ENCODE measurements around the gene MYH10.

DNA sequence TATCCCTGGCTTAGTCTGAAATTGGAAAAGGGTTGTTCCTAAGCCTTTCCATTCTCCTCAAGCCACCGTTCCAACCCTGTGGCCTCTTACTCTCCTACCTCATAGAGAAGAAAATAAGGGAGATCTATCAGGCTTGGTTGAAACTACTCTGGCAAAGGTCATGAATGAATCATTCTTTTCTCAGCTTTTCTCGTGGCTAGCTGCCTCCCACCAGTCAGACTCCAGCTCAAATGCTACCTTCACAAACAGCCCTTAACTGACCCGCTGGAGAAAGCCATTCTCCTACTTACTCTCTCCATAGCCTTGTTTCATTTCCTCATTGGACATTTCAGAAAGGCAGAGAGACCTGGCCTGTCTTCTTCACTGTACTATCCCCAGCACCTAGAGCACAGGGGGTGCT, 8.9 kb downstream of the MYH10 start:
- no peak for TF ChIP-seq EZH2 (IDR thresholded peaks at IDR 0.05; ENCODE audit: insufficient read depth, poor library complexity, severe bottlenecking)
- no peak for TF ChIP-seq EZH2phosphoT487 (IDR thresholded peaks at IDR 0.05; ENCODE audit: insufficient read depth, low read depth)
